Fibroblast of pulmonary artery (primary cell): ENCODE measurements around the gene KLHL4.
A peak's percentile ranks its signal among the peaks of the same experiment; 100 is the strongest.
"Not testable (repeated sequence)": the region's sequence is repeated elsewhere in the genome, so short reads cannot be mapped to it uniquely, and the experiment has no call there.

Experiments used
- DNase-seq: peaks from one replicate; pipeline ENCODE4 v3.0.0-alpha.2; 2010; ENCODE audit warnings: low read depth
- H3K4me3 ChIP-seq: replicated peaks from 2 replicates; pipeline ENCODE4 v1.5.1; 2011; ENCODE audit warnings: low read depth, mild to moderate bottlenecking, control low read depth, low read length, moderate library complexity
- TF ChIP-seq, protein P1 (sequence below): IDR thresholded peaks from 2 replicates; pipeline ENCODE4 v1.5.1; 2011; ENCODE audit warnings: mild to moderate bottlenecking, control low read depth, low read length, inconsistent platforms; ENCODE audit errors: missing control alignments

The KLHL4 gene

DNA sequence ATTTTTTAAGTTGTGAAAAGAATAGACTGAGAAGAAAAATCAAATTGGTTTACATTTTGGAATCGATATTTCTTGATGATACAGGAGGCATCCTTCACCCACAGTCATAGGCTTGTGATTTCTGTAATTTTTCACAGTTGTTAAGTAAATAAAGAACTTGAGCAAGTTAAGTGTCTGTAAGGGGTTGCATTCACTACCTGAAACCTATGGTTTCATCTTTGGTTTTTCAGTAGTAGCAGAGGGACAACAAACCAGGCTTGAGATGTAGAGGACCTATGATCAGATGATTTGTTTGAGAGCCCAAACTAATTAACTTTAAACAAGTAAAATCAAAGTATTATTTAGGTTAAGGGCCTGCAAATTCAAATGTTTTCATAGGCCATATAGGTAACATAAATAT lies 175.6 kb downstream of the KLHL4 start:
- DNase-seq, result no peak
- TF ChIP-seq, protein P1, sequence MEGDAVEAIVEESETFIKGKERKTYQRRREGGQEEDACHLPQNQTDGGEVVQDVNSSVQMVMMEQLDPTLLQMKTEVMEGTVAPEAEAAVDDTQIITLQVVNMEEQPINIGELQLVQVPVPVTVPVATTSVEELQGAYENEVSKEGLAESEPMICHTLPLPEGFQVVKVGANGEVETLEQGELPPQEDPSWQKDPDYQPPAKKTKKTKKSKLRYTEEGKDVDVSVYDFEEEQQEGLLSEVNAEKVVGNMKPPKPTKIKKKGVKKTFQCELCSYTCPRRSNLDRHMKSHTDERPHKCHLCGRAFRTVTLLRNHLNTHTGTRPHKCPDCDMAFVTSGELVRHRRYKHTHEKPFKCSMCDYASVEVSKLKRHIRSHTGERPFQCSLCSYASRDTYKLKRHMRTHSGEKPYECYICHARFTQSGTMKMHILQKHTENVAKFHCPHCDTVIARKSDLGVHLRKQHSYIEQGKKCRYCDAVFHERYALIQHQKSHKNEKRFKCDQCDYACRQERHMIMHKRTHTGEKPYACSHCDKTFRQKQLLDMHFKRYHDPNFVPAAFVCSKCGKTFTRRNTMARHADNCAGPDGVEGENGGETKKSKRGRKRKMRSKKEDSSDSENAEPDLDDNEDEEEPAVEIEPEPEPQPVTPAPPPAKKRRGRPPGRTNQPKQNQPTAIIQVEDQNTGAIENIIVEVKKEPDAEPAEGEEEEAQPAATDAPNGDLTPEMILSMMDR, result no peak
- no peak overlapping the region for H3K4me3 ChIP-seq

DNA sequence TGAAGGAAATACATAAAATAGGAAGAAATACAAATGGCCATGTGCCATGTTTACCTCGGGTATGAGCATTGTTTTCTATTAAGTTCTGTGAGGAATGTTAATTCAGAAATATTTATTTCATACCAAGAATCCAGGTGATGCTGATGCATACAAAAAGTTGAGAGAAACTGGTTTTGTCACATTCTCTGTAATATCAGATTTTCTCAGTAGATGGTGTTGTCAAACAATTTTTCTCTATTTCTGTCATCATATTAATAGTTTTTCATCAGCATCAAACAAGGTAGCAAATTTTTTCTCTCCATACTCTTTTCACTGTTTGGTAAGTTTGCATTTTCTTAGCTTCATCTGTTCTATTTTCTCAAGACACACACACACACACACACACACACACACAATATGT lies 179.8 kb downstream of the KLHL4 start:
- DNase-seq, result no peak
- TF ChIP-seq, protein P1, result no peak
- H3K4me3 ChIP-seq, result no peak overlapping the region

DNA sequence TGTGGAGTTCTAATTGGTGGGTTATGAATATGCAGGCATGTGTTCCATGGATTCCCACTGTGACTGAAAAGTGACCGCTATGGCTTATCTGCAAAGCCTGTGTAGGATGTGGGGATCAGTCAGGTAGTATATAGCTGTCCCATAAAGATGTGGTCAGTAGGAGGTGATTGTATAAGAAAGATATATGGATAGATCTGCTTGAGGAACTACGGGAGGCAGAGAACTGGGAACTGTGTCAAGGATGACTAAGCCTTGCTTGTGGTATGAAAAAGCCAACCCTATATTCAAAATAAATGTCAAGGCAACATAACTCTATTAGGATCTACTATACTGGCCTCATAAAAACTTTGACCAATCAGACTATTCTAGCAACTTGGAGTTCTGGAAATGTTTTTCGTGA lies 185.2 kb downstream of the KLHL4 start:
- TF ChIP-seq, protein P1, result no peak
- no peak overlapping the region for H3K4me3 ChIP-seq
- DNase-seq, result peak; percentile 3

DNA sequence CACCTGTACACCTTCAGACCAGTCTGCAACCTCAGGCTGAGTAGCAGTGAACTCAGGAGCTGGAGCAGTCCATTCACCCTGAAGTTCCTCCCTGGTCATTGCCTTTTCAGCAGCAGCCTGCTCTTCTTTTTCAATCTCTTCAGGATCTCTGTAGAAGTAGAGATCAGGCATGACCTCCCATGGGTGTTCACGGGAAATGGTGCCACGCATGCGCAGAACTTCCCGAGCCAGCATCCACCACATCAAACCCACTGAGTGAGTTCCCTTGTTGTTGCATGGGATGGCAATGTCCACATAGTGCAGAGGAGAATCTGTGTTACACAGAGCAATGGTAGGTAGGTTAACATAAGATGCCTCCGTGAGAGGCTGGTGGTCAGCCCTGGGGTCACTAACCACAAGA lies 185.9 kb downstream of the KLHL4 start:
- not testable (repeated sequence) for H3K4me3 ChIP-seq, DNase-seq

DNA sequence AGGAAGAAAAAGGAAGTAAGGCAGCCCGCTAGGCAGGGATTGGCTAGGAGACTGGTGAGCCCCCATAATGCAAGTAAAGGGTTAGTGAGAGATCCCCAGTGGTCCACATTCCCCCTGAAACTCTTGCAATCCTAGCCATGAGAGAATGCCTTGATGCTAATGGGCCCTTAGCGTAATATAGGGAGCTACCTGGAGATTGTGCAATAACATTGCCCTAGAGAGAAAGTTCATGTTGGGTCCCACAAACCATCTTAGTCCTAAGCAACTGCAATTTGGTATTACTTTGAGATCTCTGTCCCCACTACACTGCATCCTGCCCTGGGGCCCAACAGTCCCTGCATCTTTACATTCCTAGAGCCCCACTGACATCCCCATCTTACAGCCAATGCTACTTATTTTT lies 188.5 kb downstream of the KLHL4 start:
- TF ChIP-seq, protein P1, result no peak

DNA sequence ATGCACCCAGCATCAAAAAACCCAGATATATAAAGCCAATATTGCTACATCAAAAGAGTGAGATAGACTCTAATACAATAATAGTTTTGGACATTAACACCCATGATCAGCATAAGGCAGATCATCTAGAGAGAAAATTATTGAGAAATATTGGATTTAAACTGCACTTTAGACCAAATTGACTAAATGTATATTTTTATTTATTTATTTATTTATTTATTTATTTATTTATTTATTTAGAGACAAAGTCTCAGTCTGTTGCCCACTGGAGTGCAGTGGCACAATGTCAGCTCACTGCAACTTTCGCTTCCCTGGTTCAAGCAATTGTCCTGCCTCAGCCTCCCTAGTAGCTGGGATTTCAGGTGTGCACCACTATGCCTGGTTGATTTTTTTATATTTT lies 193.0 kb downstream of the KLHL4 start:
- no peak overlapping the region for H3K4me3 ChIP-seq
- no peak for DNase-seq
- TF ChIP-seq, protein P1, result no peak

More for the DNA sequence above, 188.5 kb downstream of the KLHL4 start:
- DNase-seq, result no peak
- H3K4me3 ChIP-seq, result no peak overlapping the region
